ENCODE results near the gene CIAPIN1. TPM values are rescaled to one million over a fixed set of nuclear protein-coding genes. Genes with fewer than 3 reads are reported as not detected.

Gene CIAPIN1
- total RNA-seq, 1 donor from 2014 or later: 71.3 TPM

- H3K27me3 ChIP-seq (ENCODE audit: control insufficient read depth, insufficient read depth, low read length): no peaks in the 10 kb centered on the region
- FAIRE-seq: no peak
- TF ChIP-seq CTCF (IDR thresholded peaks at IDR 0.05; ENCODE audit: insufficient read depth, low read length, severe bottlenecking): no peak
- peaks cover 26% of the 10 kb centered on the region for H3K36me3 ChIP-seq (ENCODE audit: control insufficient read depth, insufficient read depth, low read length)
- no peak for DNase-seq (ENCODE audit: low read depth)
- no peak overlapping the region for H3K4me3 ChIP-seq (ENCODE audit: low read depth, low read length)
Observed at GRCh38 chr16:57435838-57436237, 11.3 kb downstream of the CIAPIN1 start.

DNA sequence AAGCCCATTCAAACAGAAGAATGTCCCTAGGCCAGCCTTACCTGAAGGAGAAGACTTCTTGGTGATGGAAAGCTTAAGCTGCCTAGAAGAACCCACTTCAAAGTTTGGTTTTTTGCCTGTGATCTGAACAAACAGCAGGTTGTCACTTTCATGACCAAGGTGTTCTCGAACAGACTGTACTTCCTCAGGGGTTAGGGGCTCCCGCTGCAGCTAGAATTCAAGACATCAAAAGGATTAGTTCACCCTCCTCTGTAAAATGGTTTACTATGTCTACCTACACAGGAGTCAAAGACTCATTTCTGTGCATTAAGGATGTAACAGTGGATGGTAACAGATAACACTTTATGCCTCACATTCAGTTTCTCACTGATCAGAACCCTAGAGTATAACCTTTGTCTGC lies 13.2 kb downstream of the CIAPIN1 start:
- no peak for FAIRE-seq
- H3K36me3 ChIP-seq (ENCODE audit: control insufficient read depth, insufficient read depth, low read length): peaks cover 30% of the 10 kb centered on the region

DNA sequence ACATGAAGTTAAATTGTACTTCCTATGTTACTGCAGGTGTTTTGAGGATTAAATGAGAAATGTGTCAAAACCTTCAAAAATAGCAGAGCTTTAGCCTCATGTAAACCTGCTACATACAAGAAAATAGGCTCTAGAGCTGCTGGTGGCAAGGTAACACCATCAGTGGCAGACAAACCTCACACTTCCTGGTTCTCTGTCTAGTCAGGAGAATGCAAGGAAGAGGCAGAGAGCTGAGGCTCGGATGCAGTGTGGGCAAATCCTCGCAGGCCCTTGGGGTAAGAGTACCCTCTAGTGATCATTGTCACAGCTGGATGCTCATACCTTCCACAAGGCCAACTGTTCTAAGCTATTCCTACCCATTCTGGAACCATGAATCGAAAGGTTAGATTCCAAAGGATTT lies 14.2 kb downstream of the CIAPIN1 start:
- DNase-seq (ENCODE audit: low read depth) (no peak), FAIRE-seq (no peak)
- no peak overlapping the region for H3K4me3 ChIP-seq (ENCODE audit: low read depth, low read length)
- H3K36me3 ChIP-seq (ENCODE audit: control insufficient read depth, insufficient read depth, low read length): peaks cover 30% of the 10 kb centered on the region
- TF ChIP-seq CTCF (IDR thresholded peaks at IDR 0.05; ENCODE audit: insufficient read depth, low read length, severe bottlenecking): no peak
- H3K27me3 ChIP-seq (ENCODE audit: control insufficient read depth, insufficient read depth, low read length): no peaks in the 10 kb centered on the region

More for the DNA sequence above, 13.2 kb downstream of the CIAPIN1 start:
- no peak for TF ChIP-seq CTCF (IDR thresholded peaks at IDR 0.05; ENCODE audit: insufficient read depth, low read length, severe bottlenecking)
- no peak overlapping the region for H3K4me3 ChIP-seq (ENCODE audit: low read depth, low read length)
- no peaks in the 10 kb centered on the region for H3K27me3 ChIP-seq (ENCODE audit: control insufficient read depth, insufficient read depth, low read length)
- no peak for DNase-seq (ENCODE audit: low read depth)

DNA sequence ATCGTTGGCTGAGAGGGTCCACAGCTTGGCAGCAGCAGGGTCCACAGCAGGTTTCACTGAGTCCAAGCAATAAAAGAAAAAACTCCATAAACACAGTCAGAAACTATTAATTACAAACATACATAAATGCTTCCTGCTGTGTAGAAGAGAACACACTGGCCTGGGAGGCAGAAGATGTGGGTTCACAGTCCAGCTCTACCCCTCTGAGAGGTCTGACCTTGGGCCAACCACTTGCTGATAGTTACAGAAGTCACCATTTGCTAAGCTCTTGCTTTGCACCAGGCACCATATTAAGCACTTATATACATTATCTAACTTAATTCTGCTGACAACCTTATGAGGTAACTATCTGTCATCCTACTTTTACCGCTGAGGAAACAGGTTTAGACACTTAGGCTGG lies 14.7 kb downstream of the CIAPIN1 start:
- no peaks in the 10 kb centered on the region for H3K27me3 ChIP-seq (ENCODE audit: control insufficient read depth, insufficient read depth, low read length)
- H3K36me3 ChIP-seq (ENCODE audit: control insufficient read depth, insufficient read depth, low read length): peaks cover 30% of the 10 kb centered on the region
- DNase-seq (ENCODE audit: low read depth) (no peak), FAIRE-seq (no peak)
- no peak for TF ChIP-seq CTCF (IDR thresholded peaks at IDR 0.05; ENCODE audit: insufficient read depth, low read length, severe bottlenecking)
- H3K4me3 ChIP-seq (ENCODE audit: low read depth, low read length): no peak overlapping the region

- no peak for FAIRE-seq
- H3K36me3 ChIP-seq (ENCODE audit: control insufficient read depth, insufficient read depth, low read length): peaks cover 30% of the 10 kb centered on the region
Observed at GRCh38 chr16:57430955-57431354, 16.2 kb downstream of the CIAPIN1 start.

More at GRCh38 chr16:57430955-57431354, 16.2 kb downstream of the CIAPIN1 start:
- Histone ChIP-seq H3K4me3 (ENCODE audit: low read depth, low read length) (no peak overlapping the region), H3K27me3 (ENCODE audit: control insufficient read depth, insufficient read depth, low read length) (no peaks in the 10 kb centered on the region)
- TF ChIP-seq CTCF (IDR thresholded peaks at IDR 0.05; ENCODE audit: insufficient read depth, low read length, severe bottlenecking): no peak
- DNase-seq (ENCODE audit: low read depth): no peak

All from bronchial epithelial cell (primary cell).